HepG2 (cell line): ENCODE results near the gene CHCHD6. TPM values are rescaled to one million over a fixed set of nuclear protein-coding genes. Genes with fewer than 3 reads are reported as not detected.

Experiments used
- ATAC-seq: fragments of 200-7000 bp; cut with Tn5 transposase; 3 replicates; pipeline ENCODE4 v1.9.1; 2020; ENCODE audit warnings: mild to moderate bottlenecking, moderate library complexity
- BruUV-seq: library from RNA; stranded (reverse); fragments of 400-500 nt; replicated peaks from 2 replicates; lab custom pipeline; 2021; lab: Mats Ljungman, UMichigan
- CTCF ChIA-PET: fragments of 300-600 bp; formaldehyde crosslinking; extraction: SDS; loops from one replicate; lab custom pipeline; 2021; ENCODE audit warnings: low total read pairs, inconsistent platforms, low intra/inter-chr PET ratio; lab: Yijun Ruan, JAX
- POLR2A ChIA-PET: fragments of 350-600 bp; sonication (Branson Sonifier 250); formaldehyde crosslinking; loops from one replicate; lab custom pipeline; 2020; ENCODE audit warnings: antibody characterized with exemption, inconsistent platforms; lab: Yijun Ruan, JAX
- DNase-seq: peaks from one replicate; pipeline ENCODE4 v3.0.0-alpha.2; 2015; ENCODE audit warnings: low spot score
- FAIRE-seq: peaks from 3 replicates; lab custom pipeline; 2011; peaks lifted over from hg19 to GRCh38; lab: Jason Lieb, UNC
- H2AFZ ChIP-seq: one replicate; pipeline ENCODE4 v1.6.1; 2011; ENCODE audit warnings: low read length, inconsistent platforms
- H3K27ac ChIP-seq: fragments of 300-600 bp; 3 replicates; pipeline ENCODE4 v1.8.0; 2011; ENCODE audit warnings: mixed run types, mild to moderate bottlenecking, mixed read lengths, low read length, inconsistent platforms; ENCODE audit not compliant: insufficient read depth; ENCODE audit errors: extremely low read length
- H3K27me3 ChIP-seq, 2 experiments: fragments of 200-600 bp in 1 of 2; 2 replicates in 1 of 2; 3 replicates in 1 of 2; pipeline versions ENCODE4 v1.6.0 to v1.8.0; 2011; ENCODE audit warnings: low read length in 2 of 2, mild to moderate bottlenecking in 2 of 2, moderate library complexity in 2 of 2, inconsistent platforms in 1 of 2; ENCODE audit not compliant: insufficient read depth in 2 of 2, control insufficient read depth in 1 of 2
- H3K36me3 ChIP-seq, 2 experiments: fragments of 200-600 bp in 1 of 2; replicated peaks in 1 of 2; 2 replicates in 1 of 2; 3 replicates in 1 of 2; pipeline versions ENCODE4 v1.5.1 to v1.8.0; 2011; ENCODE audit warnings: low read length in 2 of 2, inconsistent platforms in 1 of 2; ENCODE audit not compliant: insufficient read depth in 2 of 2, control insufficient read depth in 1 of 2
- H3K4me1 ChIP-seq: 2 replicates; pipeline ENCODE4 v1.5.1; 2012; ENCODE audit warnings: low read length, inconsistent platforms; ENCODE audit not compliant: insufficient read depth
- H3K4me2 ChIP-seq: 2 replicates; pipeline ENCODE4 v1.6.0; 2011; ENCODE audit warnings: low read depth, low read length, inconsistent platforms
- H3K4me3 ChIP-seq, 3 experiments: fragments of 200-600 bp in 1 of 3; sonication (generic), shearing (Covaris generic) in 1 of 3; replicated peaks in 1 of 3; 2 replicates each; pipeline ENCODE4 v1.5.1; 2011 to 2016; ENCODE audit warnings: low read length in 3 of 3, inconsistent platforms in 2 of 3, low read depth in 2 of 3, mild to moderate bottlenecking in 2 of 3, control low read depth in 1 of 3, mixed read lengths in 1 of 3; ENCODE audit not compliant: insufficient read depth in 1 of 3
- H3K79me2 ChIP-seq: one replicate; pipeline ENCODE4 v1.6.1; 2011; ENCODE audit warnings: low read length, inconsistent platforms; ENCODE audit not compliant: insufficient read depth
- H3K9ac ChIP-seq: 2 replicates; pipeline ENCODE4 v1.6.0; 2011; ENCODE audit warnings: mild to moderate bottlenecking, low read depth, low read length, inconsistent platforms; ENCODE audit not compliant: insufficient read depth
- H3K9me3 ChIP-seq: 2 replicates; pipeline ENCODE4 v1.5.1; 2012; ENCODE audit warnings: mild to moderate bottlenecking, low read length
- H4K20me1 ChIP-seq: 2 replicates; pipeline ENCODE4 v1.6.0; 2011; ENCODE audit warnings: inconsistent platforms, mild to moderate bottlenecking, low read length, moderate library complexity; ENCODE audit not compliant: insufficient read depth
- HNRNPK ChIP-seq: fragments of 200-400 bp; formaldehyde crosslinking; IDR thresholded peaks from 2 replicates; pipeline ENCODE4 v1.6.1; 2018; ENCODE audit warnings: low read length, low read depth, moderate library complexity, mild to moderate bottlenecking; ENCODE audit not compliant: poor library complexity, severe bottlenecking
- NFATC3 ChIP-seq: sonication (generic); formaldehyde crosslinking; IDR thresholded peaks from 2 replicates; pipeline ENCODE4 v1.5.1; 2020; ENCODE audit warnings: mild to moderate bottlenecking, missing genetic modification reagents
- PCBP2 ChIP-seq: fragments of 200-400 bp; formaldehyde crosslinking; optimal IDR thresholded peaks from 2 replicates; pipeline ENCODE3; 2018; ENCODE audit warnings: low read length, low read depth; ENCODE audit not compliant: poor library complexity, severe bottlenecking
- PRMT3 ChIP-seq: sonication (generic); formaldehyde crosslinking; IDR thresholded peaks from 2 replicates; pipeline ENCODE4 v1.8.1; 2022; ENCODE audit warnings: low read depth, mild to moderate bottlenecking, moderate library complexity, missing genetic modification reagents, borderline replicate concordance
- ZNF550 ChIP-seq: sonication (generic); formaldehyde crosslinking; IDR thresholded peaks from 2 replicates; pipeline ENCODE4 v1.4.0; 2020; ENCODE audit warnings: mild to moderate bottlenecking, missing genetic modification reagents, borderline replicate concordance
- ZNF674 ChIP-seq: sonication (generic); formaldehyde crosslinking; IDR thresholded peaks from 2 replicates; pipeline ENCODE4 v1.5.0; 2020; ENCODE audit warnings: low read depth, mild to moderate bottlenecking, missing genetic modification reagents
- WGBS: methylation state at CpG from one replicate; pipeline ENCODE4 v1.1.6; 2017; ENCODE audit warnings: low lambda C conversion rate; 5-methylcytosine and 5-hydroxymethylcytosine counted together
- in situ Hi-C: cut with HindIII; loops from 2 replicates; pipeline ENCODE4 v1.10.0; 2017; ENCODE audit warnings: low pct_unique_long_range_greater_than_20kb; ENCODE audit not compliant: extremely low pct_ligation_motif_present
- intact Hi-C: fragments of 100-400 bp; cut with micrococcal nuclease; formaldehyde crosslinking; loops from one replicate; pipeline ENCODE4 v1.10.0; 2022; ENCODE audit not compliant: unreplicated experiment
- polyA plus RNA-seq, 8 experiments: library from polyadenylated mRNA; depleted of rRNA in 3 of 8; stranded (reverse) in 7 of 8; unstranded in 1 of 8; fragments of >200 nt; fragmentation: Illumina TruSeq in 4 of 8; extraction: Trizol in 4 of 8; gene quantifications; 2 replicates each; pipeline versions ENCODE4 v1.2.1 to v1.2.3, GENCODE V29; 2011 to 2016; ENCODE audit warnings: low read depth in 4 of 8, missing spikeins in 1 of 8, mixed read lengths in 1 of 8; ENCODE audit not compliant: insufficient read depth in 1 of 8
- total RNA-seq, 5 experiments: library from RNA; depleted of rRNA; stranded (reverse); fragments of >200 nt; fragmentation: Illumina TruSeq; extraction: Trizol; gene quantifications; 2 replicates each; pipeline ENCODE4 v1.2.3, GENCODE V29; 2016; ENCODE audit warnings: low read depth in 1 of 5
- TF ChIP-seq, protein P1 (sequence below): sonication (generic); formaldehyde crosslinking; IDR thresholded peaks from 2 replicates; pipeline ENCODE4 v1.8.0; 2022; ENCODE audit warnings: missing genetic modification reagents, mild to moderate bottlenecking, inconsistent platforms, borderline replicate concordance
- TF ChIP-seq, protein P2 (sequence below): sonication (generic); formaldehyde crosslinking; IDR thresholded peaks from 2 replicates; pipeline ENCODE4 v1.4.0; 2020; ENCODE audit warnings: mild to moderate bottlenecking, missing genetic modification reagents
- TF ChIP-seq, protein P3 (sequence below): sonication (generic); formaldehyde crosslinking; conservative IDR thresholded peaks from 2 replicates; pipeline ENCODE4 v1.4.0; 2020; ENCODE audit warnings: missing genetic modification reagents

The CHCHD6 gene
- total and polyA plus RNA-seq, 2 of the 13 experiments (the other 11 are each of a cell fraction or from before 2014, with no cell fraction given): 20.3 to 20.8 TPM

GRCh38 chr3:126760541-126760940 lies 56.5 kb downstream of the CHCHD6 start:
- Histone ChIP-seq H3K36me3 (peaks cover 0 to 4% of the 10 kb centered on the region in 2 experiments; a peak in 2 of 5 replicates), H3K27ac (no peak overlapping the region), H3K9ac (no peak overlapping the region), H3K27me3 (no peaks in the 10 kb centered on the region), H3K4me2 (no peak overlapping the region), H3K79me2 (no peaks in the 10 kb centered on the region), H3K9me3 (no peaks in the 10 kb centered on the region), H3K4me1 (no peaks in the 10 kb centered on the region), H2AFZ (no peak overlapping the region), H4K20me1 (no peaks in the 10 kb centered on the region), H3K4me3 (no peak overlapping the region)
- FAIRE-seq (no peak), DNase-seq (no peak), ATAC-seq (no peak)
- CTCF ChIA-PET: no interaction called here
- WGBS: 97% methylated on average over 1 of the region's 1 CpG
- in situ Hi-C loops (no loop called here), intact Hi-C loops (no loop called here)
- TF ChIP-seq PRMT3 (CRISPR knock-in tag) (no peak), NFATC3 (CRISPR knock-in tag) (no peak), PCBP2 (no peak)
- TF ChIP-seq, protein P1, sequence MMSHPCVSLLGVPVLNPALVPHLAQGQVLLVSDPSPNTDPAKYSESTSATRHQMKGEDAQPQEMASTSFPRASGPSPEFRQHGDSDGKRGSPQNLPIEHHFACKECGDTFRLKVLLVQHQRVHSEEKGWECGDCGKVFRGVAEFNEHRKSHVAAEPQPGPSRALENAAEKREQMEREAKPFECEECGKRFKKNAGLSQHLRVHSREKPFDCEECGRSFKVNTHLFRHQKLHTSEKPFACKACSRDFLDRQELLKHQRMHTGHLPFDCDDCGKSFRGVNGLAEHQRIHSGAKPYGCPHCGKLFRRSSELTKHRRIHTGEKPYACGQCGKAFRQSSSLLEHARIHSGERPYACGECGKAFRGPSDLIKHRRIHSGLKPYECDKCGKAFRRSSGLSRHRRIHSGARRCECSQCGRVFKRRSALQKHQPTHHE (CRISPR knock-in tag): no peak
- TF ChIP-seq, protein P2, sequence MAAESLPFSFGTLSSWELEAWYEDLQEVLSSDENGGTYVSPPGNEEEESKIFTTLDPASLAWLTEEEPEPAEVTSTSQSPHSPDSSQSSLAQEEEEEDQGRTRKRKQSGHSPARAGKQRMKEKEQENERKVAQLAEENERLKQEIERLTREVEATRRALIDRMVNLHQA (CRISPR knock-in tag): no peak
- no TSS peak for BruUV-seq
- POLR2A ChIA-PET: no interaction called here

GRCh38 chr3:126763035-126763434 lies 59.0 kb downstream of the CHCHD6 start:
- no peak overlapping the region for H2AFZ ChIP-seq
- CTCF ChIA-PET: no interaction called here
- H3K9me3 ChIP-seq: no peaks in the 10 kb centered on the region
- H3K4me2 ChIP-seq: no peak overlapping the region
- intact Hi-C loops (no loop called here), in situ Hi-C loops (no loop called here)
- no peaks in the 10 kb centered on the region for H3K4me1 ChIP-seq
- FAIRE-seq: no peak
- no peaks in the 10 kb centered on the region; a peak in 1 of 5 replicates for H3K36me3 ChIP-seq
- BruUV-seq: no TSS peak
- H4K20me1 ChIP-seq: no peaks in the 10 kb centered on the region
- H3K4me3 ChIP-seq: no peak overlapping the region
- TF ChIP-seq, protein P3, sequence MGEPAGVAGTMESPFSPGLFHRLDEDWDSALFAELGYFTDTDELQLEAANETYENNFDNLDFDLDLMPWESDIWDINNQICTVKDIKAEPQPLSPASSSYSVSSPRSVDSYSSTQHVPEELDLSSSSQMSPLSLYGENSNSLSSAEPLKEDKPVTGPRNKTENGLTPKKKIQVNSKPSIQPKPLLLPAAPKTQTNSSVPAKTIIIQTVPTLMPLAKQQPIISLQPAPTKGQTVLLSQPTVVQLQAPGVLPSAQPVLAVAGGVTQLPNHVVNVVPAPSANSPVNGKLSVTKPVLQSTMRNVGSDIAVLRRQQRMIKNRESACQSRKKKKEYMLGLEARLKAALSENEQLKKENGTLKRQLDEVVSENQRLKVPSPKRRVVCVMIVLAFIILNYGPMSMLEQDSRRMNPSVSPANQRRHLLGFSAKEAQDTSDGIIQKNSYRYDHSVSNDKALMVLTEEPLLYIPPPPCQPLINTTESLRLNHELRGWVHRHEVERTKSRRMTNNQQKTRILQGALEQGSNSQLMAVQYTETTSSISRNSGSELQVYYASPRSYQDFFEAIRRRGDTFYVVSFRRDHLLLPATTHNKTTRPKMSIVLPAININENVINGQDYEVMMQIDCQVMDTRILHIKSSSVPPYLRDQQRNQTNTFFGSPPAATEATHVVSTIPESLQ (CRISPR knock-in tag): no peak
- TF ChIP-seq HNRNPK: peak; percentile 88
- TF ChIP-seq ZNF550 (CRISPR knock-in tag): no peak
- TF ChIP-seq ZNF674: no peak
- POLR2A ChIA-PET: no interaction called here
- no peaks in the 10 kb centered on the region for H3K27me3 ChIP-seq
- H3K9ac ChIP-seq: no peak overlapping the region
- no peak for DNase-seq
- no peak for ATAC-seq
- H3K27ac ChIP-seq: no peak overlapping the region
- H3K79me2 ChIP-seq: no peaks in the 10 kb centered on the region
